MCF 10A (cell line): Measurements from ENCODE around the gene PIGC. TPM values are rescaled to one million over a fixed set of nuclear protein-coding genes. Genes with fewer than 3 reads are reported as not detected.

Experiments used
- BruUV-seq: library from RNA; stranded (reverse); fragments of 400-500 nt; replicated peaks from 2 replicates; lab custom pipeline; 2021; lab: Mats Ljungman, UMichigan
- CTCF ChIA-PET: fragments of 300-600 bp; sonication (Branson Sonifier 250); formaldehyde crosslinking; extraction: SDS; loops from one replicate; lab custom pipeline; 2021; ENCODE audit warnings: antibody characterized with exemption, inconsistent platforms; lab: Yijun Ruan, JAX
- POLR2A ChIA-PET: fragments of 300-600, 350-650 bp; sonication (Branson Sonifier 250); formaldehyde crosslinking; extraction: SDS; loops from one replicate; lab custom pipeline; 2020; ENCODE audit warnings: antibody characterized with exemption, inconsistent platforms; lab: Yijun Ruan, JAX
- DNase-seq: peaks from one replicate; pipeline ENCODE4 v3.0.0-alpha.2; 2018; ENCODE audit not compliant: unreplicated experiment
- H3K27ac Mint-ChIP-seq: one replicate; pipeline ENCODE4 v1.8.0; 2022; ENCODE audit warnings: mild to moderate bottlenecking, low read depth, mixed read lengths; ENCODE audit not compliant: unreplicated experiment
- H3K27me3 Mint-ChIP-seq: one replicate; pipeline ENCODE4 v1.8.0; 2022; ENCODE audit warnings: mixed read lengths; ENCODE audit not compliant: insufficient read depth, unreplicated experiment
- H3K36me3 Mint-ChIP-seq: one replicate; pipeline ENCODE4 v1.8.0; 2022; ENCODE audit warnings: mild to moderate bottlenecking, moderate library complexity, mixed read lengths; ENCODE audit not compliant: insufficient read depth, unreplicated experiment
- H3K4me1 Mint-ChIP-seq: one replicate; pipeline ENCODE4 v1.8.0; 2022; ENCODE audit warnings: mixed read lengths; ENCODE audit not compliant: insufficient read depth, unreplicated experiment
- H3K4me3 Mint-ChIP-seq: one replicate; pipeline ENCODE4 v1.8.0; 2022; ENCODE audit warnings: mild to moderate bottlenecking, moderate library complexity, mixed read lengths; ENCODE audit not compliant: unreplicated experiment
- H3K9me3 Mint-ChIP-seq: one replicate; pipeline ENCODE4 v1.8.0; 2022; ENCODE audit warnings: mixed read lengths; ENCODE audit not compliant: unreplicated experiment
- CTCF ChIP-seq: fragments of 200-600 bp; IDR thresholded peaks from one replicate; pipeline ENCODE4 v1.8.0; 2022; ENCODE audit warnings: antibody characterized with exemption, mild to moderate bottlenecking; ENCODE audit not compliant: unreplicated experiment
- intact Hi-C: fragments of 100-400 bp; cut with micrococcal nuclease; formaldehyde crosslinking; loops from 2 replicates; pipeline ENCODE4 v1.14.1; 2022
- total RNA-seq: library from RNA; stranded (reverse); gene quantifications from 2 replicates; pipeline ENCODE4 v1.2.3, GENCODE V29; 2022

PIGC gene
- total RNA-seq, 1 experiment from 2014 or later: 20.2 TPM

GRCh38 chr1:172457479-172458130, 13.7 kb upstream of the PIGC start:
- H3K4me3 Mint-ChIP-seq: no peak overlapping the region
- H3K4me1 Mint-ChIP-seq: peaks cover 17% of the 10 kb centered on the region
- H3K36me3 Mint-ChIP-seq: no peaks in the 10 kb centered on the region
- no peaks in the 10 kb centered on the region for H3K27me3 Mint-ChIP-seq
- POLR2A ChIA-PET: interaction anchor here (0.7 to 4.1 kb wide), 3 partner anchors 8 to 75 kb away, joined by 3 to 17 read pairs (median 4); no protein-coding TSS in a partner anchor
- no peak overlapping the region for H3K27ac Mint-ChIP-seq
- no TSS peak for BruUV-seq
- CTCF ChIA-PET: interaction anchor here (0.5 to 4.6 kb wide), 6 partner anchors 8 to 317 kb away, joined by 3 to 31 read pairs (median 4); no protein-coding TSS in a partner anchor
- DNase-seq: no peak
- H3K9me3 Mint-ChIP-seq: no peaks in the 10 kb centered on the region
- TF ChIP-seq CTCF: no peak
- intact Hi-C loops: no loop called here

GRCh38 chr1:172456344-172456769, 12.5 kb upstream of the PIGC start:
- no peak for TF ChIP-seq CTCF
- Mint-ChIP-seq H3K4me1 (peaks cover 17% of the 10 kb centered on the region), H3K9me3 (no peaks in the 10 kb centered on the region), H3K36me3 (no peaks in the 10 kb centered on the region), H3K4me3 (no peak overlapping the region), H3K27ac (no peak overlapping the region), H3K27me3 (no peaks in the 10 kb centered on the region)
- intact Hi-C loops: no loop called here
- BruUV-seq: no TSS peak
- DNase-seq: no peak
- ChIA-PET CTCF (interaction anchor here (0.6 to 1.3 kb wide), 9 partner anchors 10 to 668 kb away, joined by 3 to 5 read pairs (median 3); no protein-coding TSS in a partner anchor), POLR2A (no interaction called here)

GRCh38 chr1:172455451-172455850, 11.6 kb upstream of the PIGC start:
- ChIA-PET CTCF (interaction anchor here (0.7 to 1.3 kb wide), 5 partner anchors 11 to 272 kb away, joined by 3 to 5 read pairs (median 3); no protein-coding TSS in a partner anchor), POLR2A (interaction anchor here (7.1 kb wide), 1 partner anchor 76 kb away, joined by 43 read pairs; the partner anchor contains the start of gene SUCO)
- no peak overlapping the region for H3K4me3 Mint-ChIP-seq
- no peaks in the 10 kb centered on the region for H3K27me3 Mint-ChIP-seq
- intact Hi-C loops: no loop called here
- no peak for TF ChIP-seq CTCF
- H3K9me3 Mint-ChIP-seq: no peaks in the 10 kb centered on the region
- peaks cover 19% of the 10 kb centered on the region for H3K4me1 Mint-ChIP-seq
- no TSS peak for BruUV-seq
- no peak for DNase-seq
- H3K36me3 Mint-ChIP-seq: no peaks in the 10 kb centered on the region
- H3K27ac Mint-ChIP-seq: no peak overlapping the region

GRCh38 chr1:172453607-172454006, 9.7 kb upstream of the PIGC start:
- no TSS peak for BruUV-seq
- ChIA-PET CTCF (interaction anchor here (0.7 to 7.5 kb wide), 11 partner anchors 9 to 363 kb away, joined by 3 to 89 read pairs (median 4); partner anchors contain the start of gene PIGC), POLR2A (interaction anchor here (0.6 to 7.1 kb wide), 2 partner anchors 78 to 236 kb away, joined by 3 to 43 read pairs; partner anchors contain the start of gene SUCO)
- peaks cover 26% of the 10 kb centered on the region for H3K4me1 Mint-ChIP-seq
- intact Hi-C loops: loop anchor here (5.0 kb wide), 1 partner anchor 134 kb away; no protein-coding TSS in a partner anchor
- no peak overlapping the region for H3K4me3 Mint-ChIP-seq
- no peak for TF ChIP-seq CTCF
- DNase-seq: no peak
- H3K36me3 Mint-ChIP-seq: no peaks in the 10 kb centered on the region
- no peaks in the 10 kb centered on the region for H3K9me3 Mint-ChIP-seq
- no peaks in the 10 kb centered on the region for H3K27me3 Mint-ChIP-seq
- H3K27ac Mint-ChIP-seq: no peak overlapping the region
